H1 (cell line): ENCODE data around the gene ZNF527. TPM values are rescaled to one million over a fixed set of nuclear protein-coding genes. Genes with fewer than 3 reads are reported as not detected.
"Not testable (repeated sequence)": the region's sequence is repeated elsewhere in the genome, so short reads cannot be mapped to it uniquely, and the experiment has no call there.

Experiments
- CTCF ChIA-PET: fragments of 300-600 bp; sonication (Branson Sonifier 250); formaldehyde crosslinking; loops from one replicate; lab custom pipeline; 2021; ENCODE audit not compliant: partially characterized antibody; lab: Charles Lee
- POLR2A ChIA-PET: fragments of 300-600 bp; sonication (Branson Sonifier 250); formaldehyde crosslinking; loops from one replicate; lab custom pipeline; 2021; ENCODE audit warnings: inconsistent platforms; ENCODE audit not compliant: partially characterized antibody; lab: Charles Lee
- DNase-seq, 2 experiments: peaks; one replicate each; pipeline versions ENCODE4 v3.0.0 to v3.0.0-alpha.2; 2010 to 2022; ENCODE audit warnings: low spot score in 2 of 2, low read depth in 1 of 2, mixed read lengths in 1 of 2
- FAIRE-seq: peaks from 2 replicates; lab custom pipeline; 2011; peaks lifted over from hg19 to GRCh38; lab: Jason Lieb, UNC
- H2AFZ ChIP-seq: 2 replicates; pipeline ENCODE4 v1.8.1; 2012; ENCODE audit warnings: low read length, inconsistent platforms
- H2AK5ac ChIP-seq: 2 replicates; pipeline ENCODE4 v1.6.1; 2013; ENCODE audit warnings: low read depth, low read length
- H2BK120ac ChIP-seq: replicated peaks from 2 replicates; pipeline ENCODE3; 2013; ENCODE audit warnings: low read depth, low read length, inconsistent platforms
- H2BK12ac ChIP-seq: 2 replicates; pipeline ENCODE4 v1.6.1; 2013; ENCODE audit warnings: low read depth, low read length
- H2BK15ac ChIP-seq: 2 replicates; pipeline ENCODE4 v1.6.1; 2013; ENCODE audit warnings: low read length
- H2BK20ac ChIP-seq: 2 replicates; pipeline ENCODE4 v1.6.1; 2013; ENCODE audit warnings: low read length
- H2BK5ac ChIP-seq: 2 replicates; pipeline ENCODE4 v1.6.1; 2013; ENCODE audit warnings: low read depth, low read length
- H3K14ac ChIP-seq: 2 replicates; pipeline ENCODE4 v1.6.1; 2013; ENCODE audit warnings: inconsistent platforms; ENCODE audit not compliant: insufficient read length
- H3K18ac ChIP-seq: 2 replicates; pipeline ENCODE4 v1.6.1; 2013; ENCODE audit warnings: low read length; ENCODE audit errors: extremely low read depth
- H3K23ac ChIP-seq: 2 replicates; pipeline ENCODE4 v1.6.1; 2013; ENCODE audit warnings: inconsistent platforms; ENCODE audit not compliant: insufficient read length
- H3K23me2 ChIP-seq: 2 replicates; pipeline ENCODE4 v1.6.1; 2013; ENCODE audit warnings: low read depth, low read length
- H3K27ac ChIP-seq: 2 replicates; pipeline ENCODE4 v1.6.1; 2011; ENCODE audit warnings: low read depth, low read length, inconsistent platforms
- H3K27me3 ChIP-seq, 4 experiments: replicated peaks in 1 of 4; 1 replicate in 1 of 4; 2 replicates in 3 of 4; pipeline versions ENCODE4 v1.6.1 to v1.8.1; 2011 to 2013; ENCODE audit warnings: low read length in 3 of 4, mild to moderate bottlenecking in 3 of 4, inconsistent platforms in 2 of 4, mixed read lengths in 2 of 4, moderate library complexity in 1 of 4; ENCODE audit not compliant: control insufficient read depth in 3 of 4, insufficient read depth in 3 of 4; ENCODE audit errors: extremely low read depth in 1 of 4
- H3K36me3 ChIP-seq, 4 experiments: 2 replicates each; pipeline versions ENCODE4 v1.6.1 to v1.8.1; 2011 to 2013; ENCODE audit warnings: mild to moderate bottlenecking in 4 of 4, low read length in 3 of 4, moderate library complexity in 2 of 4, control low read depth in 1 of 4, inconsistent platforms in 1 of 4; ENCODE audit not compliant: insufficient read depth in 4 of 4, control insufficient read depth in 2 of 4
- H3K4ac ChIP-seq: replicated peaks from 2 replicates; pipeline ENCODE3; 2013; ENCODE audit warnings: low read length, low read depth, mixed read lengths, inconsistent platforms; ENCODE audit not compliant: insufficient read length
- H3K4me1 ChIP-seq, 4 experiments: replicated peaks in 1 of 4; 1 replicate in 1 of 4; 2 replicates in 3 of 4; pipeline versions ENCODE4 v1.6.1 to v1.8.1; 2011 to 2013; ENCODE audit warnings: low read length in 3 of 4, inconsistent platforms in 2 of 4, mixed read lengths in 1 of 4; ENCODE audit not compliant: insufficient read depth in 4 of 4, control insufficient read depth in 3 of 4
- H3K4me2 ChIP-seq, 2 experiments: 2 replicates each; pipeline versions ENCODE4 v1.6.1 to v1.8.1; 2011 to 2013; ENCODE audit warnings: low read depth in 2 of 2, low read length in 2 of 2, control low read depth in 1 of 2, inconsistent platforms in 1 of 2, mild to moderate bottlenecking in 1 of 2; ENCODE audit not compliant: insufficient read depth in 1 of 2
- H3K4me3 ChIP-seq, 4 experiments: fragments of 200-600, 300-600 bp in 1 of 4; sonication (generic), shearing (Covaris generic), sonication (Bioruptor Twin) in 1 of 4; 2 replicates each; pipeline versions ENCODE4 v1.5.1 to v1.8.1; 2011 to 2016; ENCODE audit warnings: low read length in 4 of 4, low read depth in 3 of 4, control low read depth in 2 of 4, inconsistent platforms in 2 of 4, mild to moderate bottlenecking in 2 of 4, mixed read lengths in 1 of 4, moderate library complexity in 1 of 4; ENCODE audit not compliant: insufficient read depth in 2 of 4; ENCODE audit errors: extremely low read depth in 1 of 4
- H3K56ac ChIP-seq: replicated peaks from 2 replicates; pipeline ENCODE3; 2013; ENCODE audit warnings: low read depth, mild to moderate bottlenecking, mixed read lengths, low read length, inconsistent platforms; ENCODE audit not compliant: insufficient read length
- H3K79me1 ChIP-seq: 2 replicates; pipeline ENCODE4 v1.6.1; 2013; ENCODE audit warnings: low read depth, low read length, control low read depth
- H3K79me2 ChIP-seq, 2 experiments: 2 replicates each; pipeline versions ENCODE4 v1.6.1 to v1.8.1; 2012 to 2013; ENCODE audit warnings: low read length in 2 of 2, mild to moderate bottlenecking in 2 of 2, inconsistent platforms in 1 of 2; ENCODE audit not compliant: insufficient read depth in 2 of 2, control insufficient read depth in 1 of 2
- H3K9ac ChIP-seq, 4 experiments: replicated peaks in 1 of 4; 1 replicate in 1 of 4; 2 replicates in 3 of 4; pipeline versions ENCODE4 v1.6.1 to v1.8.1; 2011 to 2013; ENCODE audit warnings: low read depth in 3 of 4, low read length in 3 of 4, control low read depth in 2 of 4, mild to moderate bottlenecking in 2 of 4, moderate library complexity in 2 of 4, inconsistent platforms in 1 of 4; ENCODE audit errors: extremely low read depth in 1 of 4
- H3K9me3 ChIP-seq, 2 experiments: 2 replicates each; pipeline versions ENCODE4 v1.6.1 to v1.8.1; 2012 to 2013; ENCODE audit warnings: mild to moderate bottlenecking in 2 of 2, moderate library complexity in 2 of 2, control low read depth in 1 of 2, inconsistent platforms in 1 of 2, low read depth in 1 of 2, low read length in 1 of 2, mixed read lengths in 1 of 2; ENCODE audit not compliant: insufficient read depth in 2 of 2
- H4K20me1 ChIP-seq, 2 experiments: replicated peaks in 1 of 2; 2 replicates each; pipeline versions ENCODE3 to v1.8.1; 2011 to 2013; ENCODE audit warnings: inconsistent platforms in 2 of 2, low read length in 2 of 2, mild to moderate bottlenecking in 1 of 2; ENCODE audit not compliant: insufficient read depth in 2 of 2, control insufficient read depth in 1 of 2
- H4K5ac ChIP-seq: 2 replicates; pipeline ENCODE4 v1.6.1; 2013; ENCODE audit warnings: low read length, low read depth, mixed read lengths, inconsistent platforms; ENCODE audit not compliant: insufficient read length
- H4K8ac ChIP-seq: 2 replicates; pipeline ENCODE4 v1.8.0; 2013; ENCODE audit warnings: mild to moderate bottlenecking, moderate library complexity, low read length, inconsistent platforms; ENCODE audit not compliant: insufficient read depth; ENCODE audit errors: extremely low read depth
- H4K91ac ChIP-seq: replicated peaks from 2 replicates; pipeline ENCODE3; 2013; ENCODE audit warnings: low read length, mixed read lengths, inconsistent platforms; ENCODE audit not compliant: insufficient read length
- KDM4A ChIP-seq: IDR thresholded peaks from one replicate; pipeline ENCODE4 v1.7.1; 2012; ENCODE audit warnings: low read depth, mild to moderate bottlenecking, moderate library complexity, low read length, inconsistent platforms; ENCODE audit not compliant: severe bottlenecking
- ZNF274 ChIP-seq: IDR thresholded peaks from 2 replicates; pipeline ENCODE4 v1.7.0; 2012; ENCODE audit warnings: low read length, borderline replicate concordance; ENCODE audit errors: extremely low read depth
- WGBS, 2 experiments: shearing (Covaris generic) in 1 of 2; methylation state at CpG; one replicate each; pipeline versions ENCODE4 v1.1.6 to v1.1.7; 2013 to 2015; ENCODE audit warnings: low lambda C conversion rate in 2 of 2, mixed read lengths in 2 of 2, inconsistent platforms in 1 of 2, low coverage in 1 of 2, missing lambda C conversion rate in 1 of 2; ENCODE audit not compliant: insufficient replicate concordance in 2 of 2, insufficient coverage in 1 of 2, insufficient read length in 1 of 2; ENCODE audit errors: extremely low coverage in 1 of 2, missing lambda C conversion rate in 1 of 2; 5-methylcytosine and 5-hydroxymethylcytosine counted together
- polyA plus RNA-seq, 7 experiments: library from polyadenylated mRNA; depleted of rRNA in 3 of 7; stranded (reverse) in 5 of 7; unstranded in 2 of 7; fragments of >200 nt in 5 of 7; fragments of 200-250 nt in 2 of 7; gene quantifications; 1 replicate in 5 of 7; 2 replicates in 1 of 7; 4 replicates in 1 of 7; pipeline versions ENCODE4 v1.2.1 to v1.2.3, GENCODE V29; 2011 to 2013; ENCODE audit warnings: missing spikeins in 2 of 7, mixed read lengths in 2 of 7
- total RNA-seq: library from RNA; stranded (reverse); fragmentation: NEBNext Ultra II Directional; extraction: Animal tissue kit (Norgen Biotek cat#: 25700); gene quantifications from 2 replicates; pipeline ENCODE4 v1.2.1, GENCODE V29; 2021

Gene ZNF527
- total and polyA plus RNA-seq, 2 of the 8 experiments (the other 6 are each of a cell fraction or from before 2014, with no cell fraction given), result 2.1 to 4.5 TPM

- Histone ChIP-seq H3K4me3 (no peak overlapping the region), H2BK15ac (no peak overlapping the region), H3K18ac (no peak overlapping the region), H2BK20ac (no peak overlapping the region), H3K27me3 (no peaks in the 10 kb centered on the region), H4K20me1 (no peaks in the 10 kb centered on the region), H3K36me3 (peaks cover 0 to 36% (median 19%) of the 10 kb centered on the region in 4 experiments; a peak in 5 of 8 replicates), H2BK12ac (no peak overlapping the region), H3K56ac (no peak overlapping the region), H3K23me2 (no peaks in the 10 kb centered on the region), H4K8ac (no peak overlapping the region), H3K23ac (no peak overlapping the region), H2BK120ac (no peak overlapping the region), H3K4me1 (no peaks in the 10 kb centered on the region), H3K79me1 (no peaks in the 10 kb centered on the region), H3K27ac (no peak overlapping the region), H3K79me2 (no peaks in the 10 kb centered on the region), H2AFZ (no peak overlapping the region), H2BK5ac (no peak overlapping the region), H3K14ac (no peak overlapping the region), H4K5ac (no peak overlapping the region), H3K4ac (no peak overlapping the region), H2AK5ac (no peak overlapping the region), H3K9ac (no peak overlapping the region), H3K4me2 (no peak overlapping the region), H3K9me3 (peaks cover 55 to 59% of the 10 kb centered on the region in 2 experiments), H4K91ac (no peak overlapping the region)
- no peak for TF ChIP-seq KDM4A
- TF ChIP-seq ZNF274, result peak; percentile 80
- no peak for FAIRE-seq
- CTCF ChIA-PET, result no interaction called here
- no peak for DNase-seq
- POLR2A ChIA-PET, result no interaction called here
- 92% methylated on average over 4 of the region's 4 CpGs; no CpG with 5 or more reads in 1 of the 2 experiments for WGBS, 2 experiments
Measured at GRCh38 chr19:37389234-37389633, 18.3 kb downstream of the ZNF527 start.

- CTCF ChIA-PET, H3K9ac ChIP-seq, H3K79me1 ChIP-seq, H3K4me2 ChIP-seq, H3K56ac ChIP-seq, H3K4me3 ChIP-seq, POLR2A ChIA-PET, H2AFZ ChIP-seq, H3K18ac ChIP-seq, H3K23me2 ChIP-seq, H2BK5ac ChIP-seq, H2AK5ac ChIP-seq, DNase-seq, H3K79me2 ChIP-seq, H4K5ac ChIP-seq, H3K27me3 ChIP-seq, H4K91ac ChIP-seq, H2BK120ac ChIP-seq, H3K4ac ChIP-seq, H4K20me1 ChIP-seq, H3K27ac ChIP-seq, H2BK15ac ChIP-seq, H4K8ac ChIP-seq, H3K23ac ChIP-seq, FAIRE-seq, H3K14ac ChIP-seq, H2BK20ac ChIP-seq, H2BK12ac ChIP-seq, H3K4me1 ChIP-seq: not testable (repeated sequence)
- Histone ChIP-seq H3K9me3 (peaks cover 52 to 59% of the 10 kb centered on the region in 2 experiments), H3K36me3 (peaks cover 0 to 25% (median 12%) of the 10 kb centered on the region in 4 experiments; a peak in 5 of 8 replicates)
- 100% methylated on average over 2 of the region's 6 CpGs; no CpG with 5 or more reads in 1 of the 2 experiments for WGBS, 2 experiments
Measured at GRCh38 chr19:37391399-37391798, 20.5 kb downstream of the ZNF527 start.
